DND-41 (cell line): Measurements from ENCODE around the gene FPR2.
"Not testable (repeated sequence)": the region's sequence is repeated elsewhere in the genome, so short reads cannot be mapped to it uniquely, and the experiment has no call there.

ENCODE experiments used
- EZH2 ChIP-seq: IDR thresholded peaks from 3 replicates; pipeline ENCODE4 v1.6.1; 2012; ENCODE audit warnings: borderline replicate concordance, low read depth, mild to moderate bottlenecking, moderate library complexity, low read length, inconsistent platforms; ENCODE audit not compliant: severe bottlenecking
- TF ChIP-seq, protein P1 (sequence below): IDR thresholded peaks from 2 replicates; pipeline ENCODE4 v1.5.1; 2012; ENCODE audit warnings: borderline replicate concordance, low read length, moderate library complexity, mild to moderate bottlenecking; ENCODE audit not compliant: poor library complexity, severe bottlenecking; ENCODE audit errors: extremely low read depth

DNA sequence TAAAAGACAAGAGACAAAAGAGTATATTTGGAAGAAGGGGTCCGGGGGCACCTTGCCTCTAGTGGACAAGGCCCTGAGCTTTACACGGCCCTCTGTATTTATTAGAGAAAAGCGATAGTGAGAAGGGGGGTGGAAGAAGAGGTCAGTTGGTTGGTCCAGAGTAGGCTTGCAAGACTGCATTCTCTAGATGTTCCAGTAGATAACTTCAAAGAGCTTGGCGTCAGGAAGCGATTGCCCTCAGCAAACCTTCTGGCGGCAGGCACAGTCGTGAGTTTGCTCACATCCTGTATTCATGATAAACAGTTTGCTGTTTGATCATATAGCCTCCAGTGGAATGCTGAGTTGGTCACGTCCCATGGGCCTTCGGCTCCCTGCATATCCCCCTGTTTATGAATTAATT, 43.8 kb downstream of the FPR2 start:
- TF ChIP-seq, protein P1, sequence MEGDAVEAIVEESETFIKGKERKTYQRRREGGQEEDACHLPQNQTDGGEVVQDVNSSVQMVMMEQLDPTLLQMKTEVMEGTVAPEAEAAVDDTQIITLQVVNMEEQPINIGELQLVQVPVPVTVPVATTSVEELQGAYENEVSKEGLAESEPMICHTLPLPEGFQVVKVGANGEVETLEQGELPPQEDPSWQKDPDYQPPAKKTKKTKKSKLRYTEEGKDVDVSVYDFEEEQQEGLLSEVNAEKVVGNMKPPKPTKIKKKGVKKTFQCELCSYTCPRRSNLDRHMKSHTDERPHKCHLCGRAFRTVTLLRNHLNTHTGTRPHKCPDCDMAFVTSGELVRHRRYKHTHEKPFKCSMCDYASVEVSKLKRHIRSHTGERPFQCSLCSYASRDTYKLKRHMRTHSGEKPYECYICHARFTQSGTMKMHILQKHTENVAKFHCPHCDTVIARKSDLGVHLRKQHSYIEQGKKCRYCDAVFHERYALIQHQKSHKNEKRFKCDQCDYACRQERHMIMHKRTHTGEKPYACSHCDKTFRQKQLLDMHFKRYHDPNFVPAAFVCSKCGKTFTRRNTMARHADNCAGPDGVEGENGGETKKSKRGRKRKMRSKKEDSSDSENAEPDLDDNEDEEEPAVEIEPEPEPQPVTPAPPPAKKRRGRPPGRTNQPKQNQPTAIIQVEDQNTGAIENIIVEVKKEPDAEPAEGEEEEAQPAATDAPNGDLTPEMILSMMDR = not testable (repeated sequence)
- TF ChIP-seq EZH2 = not testable (repeated sequence)
